ENCODE measurements around the gene ABI2. TPM values are rescaled to one million over a fixed set of nuclear protein-coding genes. Genes with fewer than 3 reads are reported as not detected.
A peak's percentile ranks its signal among the peaks of the same experiment; 100 is the strongest.

The ABI2 gene
- total RNA-seq, 4 donors from 2014 or later: 6.0 to 22.1 (median 10.4) TPM

DNA sequence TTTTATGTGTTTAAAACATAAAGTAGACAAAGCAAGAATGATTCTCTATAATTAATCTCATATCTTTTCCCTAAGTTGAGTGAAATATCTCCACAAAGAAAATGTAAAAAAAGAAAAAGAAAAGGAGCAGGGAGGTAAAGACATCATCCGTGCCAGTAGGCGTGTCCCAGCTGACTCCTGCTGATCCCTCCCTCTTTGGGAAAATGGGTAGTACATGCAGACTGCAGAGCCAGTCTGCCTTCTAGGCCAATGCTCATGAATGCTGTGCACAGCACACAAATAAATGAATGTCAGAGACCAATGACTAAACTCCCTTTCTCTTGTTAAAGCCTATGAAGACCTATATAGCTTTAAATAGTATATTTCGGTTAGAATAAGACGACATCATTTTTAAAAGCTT is 142.2 kb downstream of the ABI2 start:
- intact Hi-C loops (cut with DNase I): no loop called here
- DNase-seq: no peak
- H3K27me3 ChIP-seq: no peaks in the 10 kb centered on the region
- WGBS, 2 donors: 74 to 83% methylated on average over 4 of the region's 4 CpGs
- no peaks in the 10 kb centered on the region for H3K9me3 ChIP-seq
- peaks cover 0 to 31% (median 0%) of the 10 kb centered on the region in 3 donors for H3K36me3 ChIP-seq
- H3K27ac ChIP-seq: no peak overlapping the region
- TF ChIP-seq, protein P1, sequence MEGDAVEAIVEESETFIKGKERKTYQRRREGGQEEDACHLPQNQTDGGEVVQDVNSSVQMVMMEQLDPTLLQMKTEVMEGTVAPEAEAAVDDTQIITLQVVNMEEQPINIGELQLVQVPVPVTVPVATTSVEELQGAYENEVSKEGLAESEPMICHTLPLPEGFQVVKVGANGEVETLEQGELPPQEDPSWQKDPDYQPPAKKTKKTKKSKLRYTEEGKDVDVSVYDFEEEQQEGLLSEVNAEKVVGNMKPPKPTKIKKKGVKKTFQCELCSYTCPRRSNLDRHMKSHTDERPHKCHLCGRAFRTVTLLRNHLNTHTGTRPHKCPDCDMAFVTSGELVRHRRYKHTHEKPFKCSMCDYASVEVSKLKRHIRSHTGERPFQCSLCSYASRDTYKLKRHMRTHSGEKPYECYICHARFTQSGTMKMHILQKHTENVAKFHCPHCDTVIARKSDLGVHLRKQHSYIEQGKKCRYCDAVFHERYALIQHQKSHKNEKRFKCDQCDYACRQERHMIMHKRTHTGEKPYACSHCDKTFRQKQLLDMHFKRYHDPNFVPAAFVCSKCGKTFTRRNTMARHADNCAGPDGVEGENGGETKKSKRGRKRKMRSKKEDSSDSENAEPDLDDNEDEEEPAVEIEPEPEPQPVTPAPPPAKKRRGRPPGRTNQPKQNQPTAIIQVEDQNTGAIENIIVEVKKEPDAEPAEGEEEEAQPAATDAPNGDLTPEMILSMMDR (IDR thresholded peaks at IDR 0.05): no peak
- no peak for TF ChIP-seq POLR2A (IDR thresholded peaks at IDR 0.05)
- H3K4me3 ChIP-seq: no peak overlapping the region
- H3K4me1 ChIP-seq: peaks cover 0 to 7% (median 0%) of the 10 kb centered on the region in 3 donors

DNA sequence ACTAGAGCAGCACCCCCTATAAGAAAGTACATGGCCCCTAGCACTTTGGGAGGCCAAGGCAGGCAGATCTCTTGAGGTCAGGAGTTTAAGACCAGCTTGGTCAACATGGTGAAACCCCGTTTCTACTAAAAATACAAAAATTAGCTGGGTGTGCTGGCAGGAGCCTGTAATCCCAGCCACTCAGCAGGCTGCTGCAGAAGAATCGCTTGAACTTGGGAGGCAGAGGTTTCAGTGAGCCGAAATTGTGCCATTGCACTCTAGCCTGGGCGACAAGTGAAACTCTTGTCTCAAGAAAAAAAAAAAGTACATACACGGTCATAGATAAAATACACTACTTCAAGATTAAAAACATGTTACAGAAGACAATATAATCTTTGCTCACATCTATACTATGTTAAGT is 143.1 kb downstream of the ABI2 start:
- 94% methylated on average over 5 of the region's 5 CpGs for WGBS, 2 donors
- H3K27ac ChIP-seq: no peak overlapping the region
- H3K4me3 ChIP-seq: no peak overlapping the region
- H3K27me3 ChIP-seq: no peaks in the 10 kb centered on the region
- H3K36me3 ChIP-seq: peaks cover 0 to 31% (median 0%) of the 10 kb centered on the region in 3 donors
- H3K4me1 ChIP-seq: peaks cover 0 to 7% (median 0%) of the 10 kb centered on the region in 3 donors
- no peaks in the 10 kb centered on the region for H3K9me3 ChIP-seq
- no peak for DNase-seq
- intact Hi-C loops (cut with DNase I): no loop called here
- TF ChIP-seq, protein P1 (IDR thresholded peaks at IDR 0.05): no peak
- no peak for TF ChIP-seq POLR2A (IDR thresholded peaks at IDR 0.05)

DNA sequence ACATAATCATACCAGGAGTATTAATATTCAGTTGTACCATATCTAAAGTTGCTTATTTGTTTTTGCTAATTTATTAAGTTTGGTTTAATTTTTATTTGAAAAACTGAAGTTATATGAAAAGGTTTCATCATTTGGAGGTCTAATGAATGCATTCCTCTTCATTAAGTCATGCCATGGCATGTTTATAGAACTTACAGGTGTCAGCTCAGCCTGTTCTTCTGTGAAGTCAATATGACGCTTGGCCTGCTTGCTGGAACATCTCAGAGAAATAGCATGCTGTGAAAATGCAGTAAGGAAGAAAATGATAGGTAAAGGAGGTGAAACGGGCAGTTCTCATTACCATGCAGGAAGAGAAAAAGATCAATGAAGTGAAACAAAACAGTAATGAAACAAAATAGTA is 148.7 kb downstream of the ABI2 start:
- no peak for DNase-seq
- Histone ChIP-seq H3K27ac (no peak overlapping the region), H3K4me3 (no peak overlapping the region), H3K4me1 (peaks cover 0 to 7% (median 0%) of the 10 kb centered on the region in 3 donors), H3K27me3 (no peaks in the 10 kb centered on the region), H3K36me3 (peaks cover 0 to 34% (median 0%) of the 10 kb centered on the region in 3 donors), H3K9me3 (no peaks in the 10 kb centered on the region)
- WGBS, 2 donors: 40 to 51% methylated on average over 2 of the region's 2 CpGs
- intact Hi-C loops (cut with DNase I): no loop called here
- TF ChIP-seq, protein P1 (IDR thresholded peaks at IDR 0.05): no peak

DNA sequence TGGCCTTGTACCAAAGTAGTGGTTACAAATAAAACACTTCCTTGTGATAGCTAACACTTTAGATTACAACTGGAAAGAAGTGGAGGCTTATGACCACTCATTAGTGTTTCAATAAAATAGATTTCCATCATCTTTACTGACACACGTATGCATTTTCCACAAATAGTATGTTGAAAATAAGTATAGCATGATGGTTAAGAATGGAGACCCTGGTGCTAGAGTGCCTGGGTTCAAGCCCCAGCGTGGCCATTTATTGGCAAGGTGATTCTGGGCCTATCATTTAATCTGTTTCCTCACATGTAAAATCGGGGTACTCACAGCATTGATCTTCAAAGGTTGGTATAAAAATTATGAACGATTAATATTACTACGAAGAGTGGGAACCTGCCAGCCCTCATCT is 152.4 kb downstream of the ABI2 start:
- Histone ChIP-seq H3K9me3 (no peaks in the 10 kb centered on the region), H3K4me3 (no peak overlapping the region), H3K27ac (no peak overlapping the region), H3K36me3 (peaks cover 0 to 53% (median 0%) of the 10 kb centered on the region in 3 donors), H3K4me1 (peaks cover 0 to 11% (median 0%) of the 10 kb centered on the region in 3 donors), H3K27me3 (no peaks in the 10 kb centered on the region)
- intact Hi-C loops (cut with DNase I): loop anchor here (10.0 kb wide), 1 partner anchor 424 kb away; no protein-coding TSS in a partner anchor
- TF ChIP-seq, protein P1 (IDR thresholded peaks at IDR 0.05): no peak
- TF ChIP-seq POLR2A (IDR thresholded peaks at IDR 0.05): no peak
- no peak for DNase-seq
- 88 to 93% methylated on average over 5 of the region's 5 CpGs for WGBS, 2 donors

DNA sequence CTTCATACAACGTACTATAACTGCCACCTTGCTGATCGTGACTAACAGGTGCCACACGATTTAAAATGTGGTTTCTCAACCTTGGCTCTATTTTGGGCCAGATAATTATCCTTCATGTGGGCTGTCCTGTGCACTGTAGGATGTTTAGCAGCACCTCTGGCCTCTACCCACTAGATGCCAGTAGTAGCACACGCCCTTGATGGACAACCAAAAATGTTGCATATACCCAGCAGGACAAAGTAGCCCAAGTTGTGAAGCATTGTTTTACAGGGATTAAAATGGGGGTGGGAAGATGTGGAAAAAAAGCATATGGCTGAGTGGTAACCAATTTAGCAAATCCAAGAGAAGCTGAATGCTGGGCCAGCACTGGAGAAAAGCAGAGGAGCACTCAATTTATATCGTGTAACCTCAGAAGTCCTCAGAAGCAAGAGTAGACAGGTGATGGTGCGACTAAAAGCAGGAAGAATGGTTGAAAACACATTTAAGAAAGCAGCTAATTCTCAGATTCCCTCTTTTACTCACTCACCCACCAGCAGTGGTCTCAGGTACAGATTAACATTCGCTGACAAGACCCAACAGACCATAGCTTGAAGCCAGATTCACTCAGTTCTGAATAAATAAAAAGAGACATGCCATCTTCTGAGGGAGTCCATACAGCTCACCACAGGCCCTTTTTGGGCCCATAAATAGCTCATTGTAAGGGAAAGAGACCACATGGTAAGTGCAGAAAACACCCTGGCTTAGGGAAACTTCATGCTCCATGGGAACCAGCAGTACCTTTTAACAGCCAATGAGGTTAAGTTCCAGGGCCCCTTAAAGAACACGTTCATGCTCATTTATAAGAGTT is 156.3 kb downstream of the ABI2 start:
- no peak overlapping the region for H3K27ac ChIP-seq
- peaks cover 0 to 76% (median 0%) of the 10 kb centered on the region in 3 donors for H3K36me3 ChIP-seq
- H3K9me3 ChIP-seq: no peaks in the 10 kb centered on the region
- H3K27me3 ChIP-seq: no peaks in the 10 kb centered on the region
- intact Hi-C loops (cut with DNase I): loop anchor here (10.0 kb wide), 1 partner anchor 420 kb away; no protein-coding TSS in a partner anchor
- 62 to 79% methylated on average over 7 to 8 of the region's 8 CpGs for WGBS, 2 donors
- H3K4me1 ChIP-seq: peaks cover 0 to 5% (median 0%) of the 10 kb centered on the region in 3 donors
- DNase-seq: no peak
- no peak for TF ChIP-seq POLR2A (IDR thresholded peaks at IDR 0.05)
- TF ChIP-seq, protein P1 (IDR thresholded peaks at IDR 0.05): peak in 5 of 6 experiments; percentile 45 to 75 (median 62)
- H3K4me3 ChIP-seq: no peak overlapping the region

Data from esophagus squamous epithelium (tissue), 5 donors.